Measurements from ENCODE around the gene PATL2. TPM values are rescaled to one million over a fixed set of nuclear protein-coding genes. Genes with fewer than 3 reads are reported as not detected.

The PATL2 gene
- total RNA-seq, 1 donor from 2014 or later, result not detected

DNA sequence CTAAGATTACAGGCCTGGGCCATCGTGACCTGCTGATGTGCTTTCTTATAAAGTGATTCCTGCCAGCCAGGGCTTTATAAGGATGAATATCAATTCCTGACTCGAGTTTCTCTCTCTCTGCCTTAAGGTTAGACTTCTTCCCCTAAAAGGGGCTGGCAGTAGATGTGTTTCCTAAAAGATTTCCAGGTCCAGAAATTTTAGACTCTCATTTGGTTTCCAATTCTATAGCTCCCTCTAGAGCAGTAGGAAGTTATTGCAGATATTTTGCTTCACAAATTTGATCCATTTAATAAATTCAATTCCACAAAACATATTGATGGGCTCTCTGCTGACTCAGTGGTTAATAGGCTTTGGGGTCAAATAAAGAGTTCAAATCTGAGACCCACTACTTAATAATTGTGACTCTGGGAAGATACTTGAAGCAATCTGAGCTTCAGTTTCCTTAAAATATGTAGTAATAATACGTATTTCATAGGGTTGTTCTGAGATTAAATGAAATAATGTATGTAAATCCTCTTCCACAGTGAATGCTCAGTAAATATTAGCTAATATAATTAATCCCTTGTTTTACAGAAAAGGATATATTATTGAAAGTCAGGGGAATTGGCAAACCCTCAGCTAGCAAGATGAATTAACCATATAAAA lies 27.3 kb upstream of the PATL2 start:
- Mint-ChIP-seq H3K4me1 (peaks cover 12% of the 10 kb centered on the region), H3K4me3 (no peak overlapping the region), H3K27me3 (ENCODE audit: insufficient read depth, low read depth) (no peaks in the 10 kb centered on the region), H3K27ac (no peak overlapping the region), H3K36me3 (peaks cover 2% of the 10 kb centered on the region), H3K9me3 (peaks cover 7% of the 10 kb centered on the region)
- no peak for TF ChIP-seq EZH2 (IDR thresholded peaks at IDR 0.05)
- TF ChIP-seq EZH2phosphoT487 (IDR thresholded peaks at IDR 0.05), result no peak
- TF ChIP-seq, protein P1, sequence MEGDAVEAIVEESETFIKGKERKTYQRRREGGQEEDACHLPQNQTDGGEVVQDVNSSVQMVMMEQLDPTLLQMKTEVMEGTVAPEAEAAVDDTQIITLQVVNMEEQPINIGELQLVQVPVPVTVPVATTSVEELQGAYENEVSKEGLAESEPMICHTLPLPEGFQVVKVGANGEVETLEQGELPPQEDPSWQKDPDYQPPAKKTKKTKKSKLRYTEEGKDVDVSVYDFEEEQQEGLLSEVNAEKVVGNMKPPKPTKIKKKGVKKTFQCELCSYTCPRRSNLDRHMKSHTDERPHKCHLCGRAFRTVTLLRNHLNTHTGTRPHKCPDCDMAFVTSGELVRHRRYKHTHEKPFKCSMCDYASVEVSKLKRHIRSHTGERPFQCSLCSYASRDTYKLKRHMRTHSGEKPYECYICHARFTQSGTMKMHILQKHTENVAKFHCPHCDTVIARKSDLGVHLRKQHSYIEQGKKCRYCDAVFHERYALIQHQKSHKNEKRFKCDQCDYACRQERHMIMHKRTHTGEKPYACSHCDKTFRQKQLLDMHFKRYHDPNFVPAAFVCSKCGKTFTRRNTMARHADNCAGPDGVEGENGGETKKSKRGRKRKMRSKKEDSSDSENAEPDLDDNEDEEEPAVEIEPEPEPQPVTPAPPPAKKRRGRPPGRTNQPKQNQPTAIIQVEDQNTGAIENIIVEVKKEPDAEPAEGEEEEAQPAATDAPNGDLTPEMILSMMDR (IDR thresholded peaks at IDR 0.05), result peak; percentile 66
- H3K9me3 ChIP-seq (ENCODE audit: low read depth), result no peaks in the 10 kb centered on the region
- no peaks in the 10 kb centered on the region for H3K4me1 ChIP-seq
- DNase-seq (ENCODE audit: low spot score), result peak; percentile 15
- H3K4me3 ChIP-seq, result no peak overlapping the region
- no peaks in the 10 kb centered on the region for H3K79me2 ChIP-seq (ENCODE audit: low read depth)
- no peak overlapping the region for H3K27ac ChIP-seq
- no peak overlapping the region for H2AFZ ChIP-seq (replicated peaks)
- no peaks in the 10 kb centered on the region for H3K36me3 ChIP-seq
- H3K9ac ChIP-seq, result no peak overlapping the region
- no peaks in the 10 kb centered on the region for H3F3A ChIP-seq (ENCODE audit: low read depth)
- no peak overlapping the region for H3K4me2 ChIP-seq
- no peaks in the 10 kb centered on the region for H4K20me1 ChIP-seq (ENCODE audit: low read depth)
- H3K27me3 ChIP-seq, result no peaks in the 10 kb centered on the region

DNA sequence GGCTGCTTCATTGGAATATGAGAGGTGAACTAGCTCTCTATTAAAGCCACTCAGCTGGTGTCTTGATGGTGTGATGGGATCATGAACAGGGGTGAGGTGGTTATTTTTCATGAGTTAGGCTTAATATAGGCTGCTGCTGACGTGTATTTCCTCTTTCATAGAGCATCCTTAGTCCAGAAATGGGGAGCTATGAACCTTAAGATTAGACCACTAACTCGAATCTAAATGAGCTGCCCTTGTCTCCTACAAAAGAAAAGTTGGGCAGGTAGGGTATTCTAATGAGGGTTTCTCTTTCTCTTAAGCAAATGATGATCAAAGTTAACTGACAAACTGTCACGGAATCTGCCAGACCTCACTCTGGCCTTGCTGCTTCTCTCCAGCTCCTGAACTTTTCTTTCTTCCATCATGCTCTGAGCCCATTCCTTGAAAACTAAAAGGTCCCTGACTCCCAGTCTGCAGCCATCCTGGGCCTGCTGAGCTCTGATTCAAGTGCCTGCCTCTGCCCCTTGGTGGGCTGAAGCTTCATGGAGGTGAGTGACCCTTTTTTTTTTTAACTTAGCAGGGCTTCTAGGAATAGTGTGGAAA lies 25.1 kb upstream of the PATL2 start, which contains the start of gene TRIM69:
TSS of gene TRIM69 (plus strand) at position 348 of the 585 bp plus-strand sequence. CDS start at position 525, 177 bp downstream.
- Histone ChIP-seq H3K27ac (no peak within 1 kb of the TSS), H3K4me1 (no peaks in the 10 kb centered on the region), H3K9ac (no peak within 1 kb of the TSS), H2AFZ (replicated peaks) (no peak within 1 kb of the TSS), H4K20me1 (ENCODE audit: low read depth) (no peaks in the 10 kb centered on the region), H3K4me3 (no peak within 1 kb of the TSS), H3K79me2 (ENCODE audit: low read depth) (no peaks in the 10 kb centered on the region), H3F3A (ENCODE audit: low read depth) (no peaks in the 10 kb centered on the region), H3K4me2 (no peak within 1 kb of the TSS), H3K36me3 (no peaks in the 10 kb centered on the region), H3K27me3 (no peaks in the 10 kb centered on the region), H3K9me3 (ENCODE audit: low read depth) (no peaks in the 10 kb centered on the region)
- DNase-seq (ENCODE audit: low spot score), result no peak
- Mint-ChIP-seq H3K27ac (peak within 1 kb of the TSS; percentile 89), H3K9me3 (peaks cover 5% of the 10 kb centered on the region), H3K4me1 (peaks cover 12% of the 10 kb centered on the region), H3K27me3 (ENCODE audit: insufficient read depth, low read depth) (no peaks in the 10 kb centered on the region), H3K4me3 (no peak within 1 kb of the TSS), H3K36me3 (peaks cover 13% of the 10 kb centered on the region)
- no peak for TF ChIP-seq EZH2 (IDR thresholded peaks at IDR 0.05)
- no peak for TF ChIP-seq EZH2phosphoT487 (IDR thresholded peaks at IDR 0.05)
- TF ChIP-seq, protein P1 (IDR thresholded peaks at IDR 0.05), result no peak

DNA sequence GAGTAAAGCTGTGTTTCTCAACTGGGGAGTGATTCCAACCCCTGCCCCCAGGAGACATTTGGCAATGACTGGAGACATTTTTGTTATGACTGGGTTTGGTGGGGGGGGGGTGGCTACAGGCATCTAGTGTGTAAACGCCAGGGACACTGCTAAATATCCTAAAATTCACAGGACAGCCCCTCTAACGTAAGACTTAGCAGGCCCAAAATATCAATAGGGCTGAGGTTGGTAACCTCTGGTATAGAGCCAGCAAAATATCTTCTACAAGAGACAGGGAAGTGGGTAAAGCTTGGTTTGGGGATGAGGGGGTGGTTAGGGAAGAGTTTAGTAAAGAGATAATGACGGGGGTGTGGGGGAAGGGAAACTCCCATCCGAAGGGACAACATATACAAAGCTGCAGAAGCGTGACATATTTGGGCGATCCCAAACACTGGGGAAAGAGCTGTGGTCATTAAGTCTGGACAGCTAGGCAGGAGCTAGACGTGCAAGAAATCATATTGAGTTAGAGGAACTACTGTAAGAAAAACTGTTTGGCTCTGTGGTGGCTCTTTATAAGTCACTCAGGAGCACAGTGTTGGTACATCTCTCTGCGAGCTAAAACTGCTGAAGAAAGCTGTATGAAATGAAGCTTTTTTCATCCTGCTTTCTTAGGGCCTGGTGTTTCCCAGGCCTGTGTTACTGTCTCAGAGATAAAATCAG lies 24.5 kb upstream of the PATL2 start:
- no peaks in the 10 kb centered on the region for H3K27me3 Mint-ChIP-seq (ENCODE audit: insufficient read depth, low read depth)
- Histone ChIP-seq H3K27me3 (peaks cover 2% of the 10 kb centered on the region), H2AFZ (replicated peaks) (no peak overlapping the region), H3K4me1 (no peaks in the 10 kb centered on the region), H4K20me1 (ENCODE audit: low read depth) (no peaks in the 10 kb centered on the region), H3K27ac (no peak overlapping the region), H3K9me3 (ENCODE audit: low read depth) (no peaks in the 10 kb centered on the region), H3K9ac (no peak overlapping the region), H3K4me3 (no peak overlapping the region), H3K4me2 (no peak overlapping the region), H3K79me2 (ENCODE audit: low read depth) (no peaks in the 10 kb centered on the region), H3K36me3 (no peaks in the 10 kb centered on the region), H3F3A (ENCODE audit: low read depth) (no peaks in the 10 kb centered on the region)
- H3K4me1 Mint-ChIP-seq, result peaks cover 12% of the 10 kb centered on the region
- no peak overlapping the region for H3K4me3 Mint-ChIP-seq
- TF ChIP-seq, protein P1 (IDR thresholded peaks at IDR 0.05), result no peak
- TF ChIP-seq EZH2phosphoT487 (IDR thresholded peaks at IDR 0.05) (no peak), EZH2 (IDR thresholded peaks at IDR 0.05) (no peak)
- H3K36me3 Mint-ChIP-seq, result peaks cover 14% of the 10 kb centered on the region
- no peak for DNase-seq (ENCODE audit: low spot score)
- peaks cover 5% of the 10 kb centered on the region for H3K9me3 Mint-ChIP-seq
- H3K27ac Mint-ChIP-seq, result no peak overlapping the region
